ENCODE data around the gene DPH1.
A peak's percentile ranks its signal among the peaks of the same experiment; 100 is the strongest.

Gene DPH1

GRCh38 chr17:2082003-2082781 is 52.2 kb downstream of the DPH1 start:
- no peak for DNase-seq (ENCODE audit: low spot score)

- no peak for DNase-seq (ENCODE audit: low spot score)
Measured at GRCh38 chr17:2083613-2084035, 53.7 kb downstream of the DPH1 start.

GRCh38 chr17:2084036-2084765 is 54.2 kb downstream of the DPH1 start:
- no peak for DNase-seq (ENCODE audit: low spot score)

- DNase-seq (ENCODE audit: low spot score): no peak
Measured at GRCh38 chr17:2084766-2085647, 55.1 kb downstream of the DPH1 start.

- DNase-seq (ENCODE audit: low spot score): no peak
Measured at GRCh38 chr17:2085648-2085949, 55.6 kb downstream of the DPH1 start.

- DNase-seq (ENCODE audit: low spot score): no peak
Measured at GRCh38 chr17:2086306-2086705, 56.4 kb downstream of the DPH1 start.

GRCh38 chr17:2087597-2088211 is 57.8 kb downstream of the DPH1 start:
- no peak for DNase-seq (ENCODE audit: low spot score)

- no peak for DNase-seq (ENCODE audit: low spot score)
Measured at GRCh38 chr17:2089021-2089422, 59.1 kb downstream of the DPH1 start.

- no peak for DNase-seq (ENCODE audit: low spot score)
Measured at GRCh38 chr17:2090210-2090641, 60.3 kb downstream of the DPH1 start.

GRCh38 chr17:2090804-2091534 is 61.0 kb downstream of the DPH1 start:
- DNase-seq (ENCODE audit: low spot score): peak; percentile 51

GRCh38 chr17:2092253-2092652 is 62.3 kb downstream of the DPH1 start:
- DNase-seq (ENCODE audit: low spot score): no peak

GRCh38 chr17:2093349-2093748 is 63.4 kb downstream of the DPH1 start:
- no peak for DNase-seq (ENCODE audit: low spot score)

All from cerebellar cortex (tissue), 1 donor.